Measurements from ENCODE around the gene MLLT11.

Gene MLLT11

DNA sequence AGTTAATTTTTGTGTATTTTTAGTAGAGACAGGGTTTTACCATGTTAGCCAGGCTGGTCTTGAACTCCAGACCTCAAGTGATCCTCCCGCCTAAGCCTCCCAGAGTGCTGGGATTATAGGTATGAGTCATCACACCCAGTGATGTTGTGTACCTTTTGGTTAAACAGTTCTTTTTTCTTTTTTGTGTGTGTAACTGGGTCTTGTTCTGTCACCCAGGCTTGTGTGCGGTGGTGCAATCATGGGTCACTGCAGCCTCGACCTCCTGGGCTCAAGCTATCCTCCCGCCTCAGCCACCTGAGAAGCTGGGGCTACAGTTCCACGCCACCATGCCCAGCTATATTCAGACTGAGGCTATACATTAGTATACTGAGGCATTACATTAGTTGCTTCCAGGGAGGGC, 48.1 kb downstream of the MLLT11 start:
- FAIRE-seq: no peak
- DNase-seq (ENCODE audit: extremely low spot score, insufficient read length, low read depth): no peak

DNA sequence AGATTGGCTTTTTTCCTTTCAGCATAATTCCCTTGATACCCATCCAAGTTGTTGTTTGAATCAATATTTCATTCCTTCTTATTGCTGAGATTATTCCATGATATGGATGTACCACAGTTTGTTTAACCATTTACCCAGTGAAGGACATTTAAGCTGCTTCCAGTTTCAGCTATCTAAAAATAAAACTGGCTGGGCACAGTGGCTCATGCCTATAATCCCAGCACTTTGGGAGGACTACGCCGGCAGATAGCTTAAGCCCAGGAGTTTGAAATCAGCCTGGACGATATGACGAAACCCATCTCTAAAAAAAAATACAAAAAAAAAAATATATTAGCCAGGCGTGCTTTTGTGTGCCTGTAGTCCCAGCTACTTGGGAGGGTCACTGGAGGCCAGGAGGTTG, 53.7 kb downstream of the MLLT11 start:
- FAIRE-seq (no peak), DNase-seq (ENCODE audit: extremely low spot score, insufficient read length, low read depth) (no peak)
